Activated CD8-positive, alpha-beta T cell treated with anti-CD3 and anti-CD28 coated beads, Interleukin-2, amount 10 ng/mL, durations not matched to agents 7 days and 5 days (primary cell): ENCODE measurements around the gene TMED4. TPM values are rescaled to one million over a fixed set of nuclear protein-coding genes. Genes with fewer than 3 reads are reported as not detected.

Experiments used
- ATAC-seq: fragments of 150-1000 bp; cut with Tn5 transposase; one replicate; pipeline ENCODE4 v1.10.0; 2021; ENCODE audit warnings: moderate library complexity
- CTCF ChIA-PET: fragments of 350-600 bp; sonication (Branson Sonifier 250); formaldehyde crosslinking; loops from one replicate; lab custom pipeline; 2021; ENCODE audit warnings: antibody characterized with exemption; lab: Charles Lee
- POLR2A ChIA-PET: fragments of 350-600 bp; sonication (Branson Sonifier 250); formaldehyde crosslinking; loops from one replicate; lab custom pipeline; 2021; ENCODE audit warnings: antibody characterized with exemption; lab: Charles Lee
- DNase-seq: peaks from one replicate; pipeline ENCODE4 v3.0.0-alpha.2; 2020
- H3K27ac Mint-ChIP-seq: one replicate; pipeline ENCODE4 v1.8.0; 2021; ENCODE audit warnings: mild to moderate bottlenecking, mixed read lengths
- H3K27me3 Mint-ChIP-seq: one replicate; pipeline ENCODE4 v1.8.0; 2021; ENCODE audit warnings: low read depth, mixed read lengths
- H3K36me3 Mint-ChIP-seq: one replicate; pipeline ENCODE4 v1.8.0; 2021; ENCODE audit warnings: low read depth, mixed read lengths
- H3K4me1 Mint-ChIP-seq: one replicate; pipeline ENCODE4 v1.8.0; 2021; ENCODE audit warnings: low read depth, mixed read lengths
- H3K4me3 Mint-ChIP-seq: one replicate; pipeline ENCODE4 v1.8.0; 2021; ENCODE audit warnings: mild to moderate bottlenecking, mixed read lengths
- H3K9me3 Mint-ChIP-seq: one replicate; pipeline ENCODE4 v1.8.0; 2022; ENCODE audit warnings: mixed read lengths; ENCODE audit not compliant: insufficient read depth
- total RNA-seq, 2 experiments: library from RNA; stranded (reverse); gene quantifications; one replicate each; pipeline ENCODE4 v1.2.3, GENCODE V29; 2021

The TMED4 gene
- total RNA-seq, 2 experiments from 2014 or later: 63.8 to 65.9 TPM

DNA sequence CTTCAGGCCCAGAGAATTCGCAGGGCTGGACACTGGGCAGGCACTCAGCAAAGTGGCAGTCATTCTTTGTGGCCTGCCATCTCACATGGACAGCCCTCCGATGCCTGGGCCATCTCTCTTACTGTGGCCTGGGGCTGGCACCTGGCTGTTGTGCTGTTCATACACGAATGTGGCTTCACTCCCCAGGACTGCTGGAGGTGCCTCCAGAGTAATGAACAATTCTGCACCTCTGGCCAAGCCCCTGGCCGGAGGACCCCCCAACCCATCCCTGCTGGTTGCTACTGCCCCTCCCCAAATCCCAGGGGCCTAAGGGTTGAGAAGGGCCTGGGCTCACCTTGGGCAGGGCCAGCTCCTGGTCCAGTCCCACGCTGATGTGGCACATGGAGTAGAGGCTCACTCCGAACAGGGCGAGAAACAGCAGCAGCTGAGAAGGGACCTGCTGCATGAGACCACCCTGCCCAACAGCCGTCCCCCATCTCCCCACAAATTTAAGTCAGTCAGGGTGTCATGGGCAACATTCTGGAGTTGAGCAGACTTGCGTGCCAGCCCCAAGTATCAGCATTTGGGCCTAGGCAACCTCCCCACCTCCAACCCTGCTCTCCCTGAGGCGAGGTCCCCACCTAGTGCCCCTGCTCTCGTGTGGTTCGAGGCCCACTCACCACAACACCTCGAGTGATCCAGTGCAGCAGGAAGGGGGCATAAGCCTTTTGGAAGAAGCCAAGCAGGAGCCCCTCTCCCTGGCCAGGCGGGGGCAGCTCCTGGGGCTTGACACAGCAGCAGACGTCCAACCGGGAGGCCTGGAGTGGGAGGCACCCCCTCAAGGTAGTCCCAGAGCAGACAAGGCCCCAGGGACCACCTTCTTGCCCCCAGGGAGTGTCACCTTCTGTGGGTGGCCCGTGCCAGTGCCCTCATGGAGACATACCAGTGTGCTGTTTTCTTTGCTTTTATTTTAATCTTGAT lies 50.3 kb downstream of the TMED4 start:
- Mint-ChIP-seq H3K36me3 (no peaks in the 10 kb centered on the region), H3K4me1 (no peaks in the 10 kb centered on the region), H3K9me3 (no peaks in the 10 kb centered on the region), H3K27me3 (no peaks in the 10 kb centered on the region), H3K4me3 (no peak overlapping the region), H3K27ac (no peak overlapping the region)
- CTCF ChIA-PET: no interaction called here
- POLR2A ChIA-PET: no interaction called here
- DNase-seq (no peak), ATAC-seq (no peak)

DNA sequence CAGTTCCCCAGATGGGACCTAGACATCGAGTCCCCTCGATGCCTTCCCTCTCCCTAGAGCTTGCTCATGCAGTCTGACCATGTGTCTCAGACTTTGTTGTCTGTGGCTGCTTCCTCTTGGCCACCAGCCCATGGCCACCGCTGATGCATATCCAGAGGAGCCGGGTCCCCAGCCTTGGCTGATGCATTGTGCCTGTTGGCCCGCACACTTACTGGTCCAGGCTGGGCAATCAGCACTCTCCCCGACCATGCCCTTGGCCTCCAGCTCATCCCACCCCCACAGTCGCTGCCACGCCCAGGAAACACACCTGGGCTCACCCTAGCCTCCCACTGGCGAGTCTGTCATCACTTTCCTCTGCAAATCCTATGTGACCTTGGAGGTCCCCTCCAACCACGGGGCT lies 51.0 kb downstream of the TMED4 start:
- no peaks in the 10 kb centered on the region for H3K36me3 Mint-ChIP-seq
- no peak overlapping the region for H3K4me3 Mint-ChIP-seq
- H3K9me3 Mint-ChIP-seq: peaks cover under 1% of the 10 kb centered on the region
- H3K4me1 Mint-ChIP-seq: no peaks in the 10 kb centered on the region
- peak overlapping the region; percentile 22 for H3K27ac Mint-ChIP-seq
- no peak for DNase-seq
- ChIA-PET POLR2A (no interaction called here), CTCF (no interaction called here)
- H3K27me3 Mint-ChIP-seq: no peaks in the 10 kb centered on the region
- ATAC-seq: no peak

Other genes with a start within 250 kb of the TMED4 start
- gene NUDCD3, start 91.6 kb downstream of the TMED4 start, total RNA-seq: 10 to 100 TPM; 80.7 to 84.0 TPM
- not detected for gene NPC1L1, start 40.9 kb downstream of the TMED4 start, total RNA-seq
- gene DDX56, start 8.3 kb downstream of the TMED4 start, total RNA-seq: 10 to 100 TPM; 83.6 to 86.5 TPM
- 100 to 1,000 TPM; 113 to 114 TPM for gene OGDH, start 24.4 kb upstream of the TMED4 start, total RNA-seq
- gene ZMIZ2, start 166.6 kb upstream of the TMED4 start, total RNA-seq: 10 to 100 TPM; 77.8 to 80.7 TPM
- 1,000 to 10,000 TPM; 2,568 to 2,621 TPM for gene PPIA, start 214.4 kb upstream of the TMED4 start, total RNA-seq